Right lobe of liver (tissue), 4 donors: ENCODE results near the gene PLA2G5.

Experiments
- CTCF ChIP-seq, 4 donors: fragments of 200-600 bp in 3 of 4; fragments of 450-650 bp in 1 of 4; IDR thresholded peaks; one replicate each; pipeline versions ENCODE4 v1.5.1 to v1.8.0; 2016 to 2022; ENCODE audit warnings: antibody characterized with exemption in 4 of 4, mild to moderate bottlenecking in 2 of 4
- POLR2A ChIP-seq: fragments of 450-650 bp; IDR thresholded peaks from one replicate; pipeline ENCODE4 v1.6.1; 2017; ENCODE audit warnings: antibody characterized with exemption, mild to moderate bottlenecking
- donor health status: DM: no; HTN: no; CAD: no.
- donor health status: DM: no; HTN: no; CAD: no.
- donor health status: DM: no; HTN: yes; CAD: no.

DNA sequence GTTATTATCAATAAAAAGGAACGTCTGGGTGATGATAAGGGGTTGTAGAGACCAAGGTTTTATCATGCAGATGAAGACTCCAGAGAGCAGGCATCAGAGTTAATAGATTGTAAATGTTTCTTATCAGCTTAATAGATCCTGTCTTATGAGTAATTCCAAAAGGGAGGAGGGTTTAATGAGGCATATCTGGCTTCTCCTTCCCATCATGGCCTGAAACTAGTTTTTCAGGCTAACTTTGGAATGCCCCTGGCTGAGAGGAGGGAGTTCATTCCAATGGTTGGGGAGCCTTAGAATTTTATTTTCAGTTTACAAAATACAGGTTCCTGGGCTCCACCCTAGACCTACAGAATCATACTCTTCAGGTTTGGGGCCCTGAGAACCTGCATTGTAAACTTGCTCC, 35.9 kb downstream of the PLA2G5 start:
- TF ChIP-seq CTCF (IDR thresholded peaks at IDR 0.05) (no peak), POLR2A (no peak)
